Effector memory CD8-positive, alpha-beta T cell (primary cell): Measurements from ENCODE around the gene INPP5A.
A peak's percentile ranks its signal among the peaks of the same experiment; 100 is the strongest.
"Not testable (repeated sequence)": the region's sequence is repeated elsewhere in the genome, so short reads cannot be mapped to it uniquely, and the experiment has no call there.

Experiments used
- ATAC-seq: fragments of 150-1000 bp; cut with Tn5 transposase; replicated peaks from 2 replicates; pipeline ENCODE4 v1.10.0; 2021; ENCODE audit warnings: mild to moderate bottlenecking, moderate library complexity
- DNase-seq, 3 experiments: peaks; one replicate each; pipeline ENCODE4 v3.0.0; 2021
- H3K27ac Mint-ChIP-seq, 2 donors: one replicate each; pipeline ENCODE4 v1.8.0; 2022; ENCODE audit warnings: mild to moderate bottlenecking in 2 of 2, mixed read lengths in 2 of 2, moderate library complexity in 2 of 2
- H3K27me3 Mint-ChIP-seq, 2 donors: one replicate each; pipeline ENCODE4 v1.8.0; 2022; ENCODE audit warnings: mixed read lengths in 2 of 2
- H3K36me3 Mint-ChIP-seq: one replicate; pipeline ENCODE4 v1.8.0; 2022; ENCODE audit warnings: mild to moderate bottlenecking, moderate library complexity, mixed read lengths; ENCODE audit not compliant: insufficient read depth
- H3K4me1 Mint-ChIP-seq, 2 donors: one replicate each; pipeline ENCODE4 v1.8.0; 2022; ENCODE audit warnings: low read depth in 2 of 2, mixed read lengths in 2 of 2
- H3K4me3 Mint-ChIP-seq, 2 donors: one replicate each; pipeline ENCODE4 v1.8.0; 2022; ENCODE audit warnings: mild to moderate bottlenecking in 2 of 2, mixed read lengths in 2 of 2, moderate library complexity in 2 of 2
- H3K9me3 Mint-ChIP-seq, 2 donors: one replicate each; pipeline ENCODE4 v1.8.0; 2022; ENCODE audit warnings: mixed read lengths in 2 of 2

The INPP5A gene

DNA sequence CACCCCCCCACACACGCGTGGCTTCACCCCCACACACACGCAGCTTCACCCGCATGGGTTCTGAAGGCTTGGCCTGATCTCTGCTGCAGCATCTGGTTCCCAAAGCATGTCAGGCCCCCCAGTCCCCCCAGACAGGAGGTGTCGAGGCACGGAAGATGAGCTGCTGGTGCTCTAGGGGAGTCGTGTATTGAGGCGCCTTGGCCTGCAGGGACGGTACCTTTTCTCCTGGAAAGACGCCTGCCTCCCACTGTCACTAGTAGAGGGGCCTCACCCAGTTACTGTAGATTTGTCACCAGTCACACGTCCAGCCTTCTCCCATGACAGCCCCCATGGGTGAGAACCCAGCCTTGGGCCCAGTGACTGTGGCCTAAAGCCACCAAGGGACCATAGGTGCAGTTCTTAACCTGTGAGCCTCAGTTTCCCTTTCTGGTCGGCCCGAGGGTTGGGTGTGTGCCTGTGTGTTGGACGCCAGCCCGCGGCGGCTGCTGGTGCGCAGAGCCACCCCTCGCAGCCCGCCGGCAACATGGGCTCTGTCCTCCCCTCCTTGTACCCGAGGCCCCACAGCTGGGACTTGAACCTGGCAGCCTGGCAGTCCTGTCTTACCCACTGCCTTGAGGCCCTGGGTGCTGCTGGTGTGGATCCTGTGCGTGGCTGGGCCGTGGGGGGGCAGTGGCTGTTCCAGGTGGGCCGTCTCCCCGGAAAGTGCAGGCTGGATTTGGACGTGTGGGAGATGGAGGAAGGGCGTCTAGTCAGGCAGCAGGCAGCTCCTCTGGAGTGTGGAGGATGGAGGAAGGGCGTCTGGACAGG is 166.6 kb downstream of the INPP5A start:
- ATAC-seq = no peak
- no peak for DNase-seq
- no peak overlapping the region for H3K4me3 Mint-ChIP-seq
- H3K27me3 Mint-ChIP-seq = no peaks in the 10 kb centered on the region
- H3K36me3 Mint-ChIP-seq = peaks cover 7% of the 10 kb centered on the region
- H3K27ac Mint-ChIP-seq = peak overlapping the region in 1 of 2 donors; percentile 15
- peaks cover 3 to 10% of the 10 kb centered on the region in 2 donors for H3K9me3 Mint-ChIP-seq
- H3K4me1 Mint-ChIP-seq = peaks cover 6 to 8% of the 10 kb centered on the region in 2 donors

GRCh38 chr10:132704815-132705064 is 167.2 kb downstream of the INPP5A start:
- H3K9me3 Mint-ChIP-seq, H3K4me3 Mint-ChIP-seq, H3K36me3 Mint-ChIP-seq, H3K4me1 Mint-ChIP-seq, ATAC-seq, H3K27me3 Mint-ChIP-seq, DNase-seq, H3K27ac Mint-ChIP-seq: not testable (repeated sequence)

- H3K4me3 Mint-ChIP-seq = no peak overlapping the region
- ATAC-seq (no peak), DNase-seq (no peak)
- H3K9me3 Mint-ChIP-seq = peaks cover 3 to 10% of the 10 kb centered on the region in 2 donors
- no peaks in the 10 kb centered on the region for H3K27me3 Mint-ChIP-seq
- no peak overlapping the region for H3K27ac Mint-ChIP-seq
- peaks cover 8% of the 10 kb centered on the region for H3K36me3 Mint-ChIP-seq
- H3K4me1 Mint-ChIP-seq = peaks cover 6 to 8% of the 10 kb centered on the region in 2 donors
These were observed 167.6 kb downstream of the INPP5A start for GRCh38 chr10:132705173-132705572.

DNA sequence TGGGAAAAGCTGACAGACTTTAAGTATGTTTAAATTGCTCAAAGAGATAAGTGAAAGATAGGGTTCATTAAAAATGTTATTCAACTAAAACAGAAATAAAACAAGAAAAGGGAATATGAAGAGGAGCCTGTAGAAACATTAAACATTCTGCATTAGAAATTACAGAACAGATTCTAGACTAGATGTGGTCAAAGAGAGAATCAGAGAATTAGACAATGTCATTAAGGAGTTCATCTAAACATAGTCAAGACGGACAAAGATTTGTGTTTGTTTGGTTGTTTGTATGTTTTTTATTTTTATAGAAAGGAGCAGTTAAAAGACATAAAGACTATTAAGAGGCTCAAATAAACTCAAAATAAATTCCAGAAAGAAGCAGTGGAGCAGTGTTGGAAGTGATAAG is 168.4 kb downstream of the INPP5A start:
- H3K36me3 Mint-ChIP-seq = peaks cover 9% of the 10 kb centered on the region
- ATAC-seq (no peak), DNase-seq (no peak)
- H3K4me3 Mint-ChIP-seq = no peak overlapping the region
- H3K9me3 Mint-ChIP-seq = peaks cover 3 to 10% of the 10 kb centered on the region in 2 donors
- H3K27me3 Mint-ChIP-seq = no peaks in the 10 kb centered on the region
- peaks cover 6 to 8% of the 10 kb centered on the region in 2 donors for H3K4me1 Mint-ChIP-seq
- peak overlapping the region in 1 of 2 donors; percentile 32 for H3K27ac Mint-ChIP-seq

DNA sequence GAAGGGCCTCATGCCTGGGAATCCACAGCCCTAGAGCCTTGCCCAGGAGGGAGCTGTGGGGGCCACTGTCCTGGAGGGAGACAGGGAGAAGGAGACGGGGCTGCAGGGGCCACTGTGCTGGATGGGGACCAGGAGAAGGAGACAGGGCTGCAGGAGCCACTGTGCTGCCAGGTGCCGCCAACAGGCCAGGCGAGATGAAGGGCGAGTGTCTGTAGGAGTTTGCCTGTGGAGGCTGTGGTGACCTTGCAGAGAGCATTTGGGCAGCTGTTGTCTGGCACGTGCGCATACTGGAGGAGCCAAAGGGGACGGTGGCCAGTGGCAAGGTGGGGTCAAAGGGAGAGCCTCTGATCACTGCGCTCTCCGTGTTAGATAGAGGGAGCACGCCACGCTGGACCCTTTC is 169.1 kb downstream of the INPP5A start:
- H3K27ac Mint-ChIP-seq = peak overlapping the region in 1 of 2 donors; percentile 32
- peaks cover 3 to 10% of the 10 kb centered on the region in 2 donors for H3K9me3 Mint-ChIP-seq
- H3K27me3 Mint-ChIP-seq = no peaks in the 10 kb centered on the region
- peaks cover 9% of the 10 kb centered on the region for H3K36me3 Mint-ChIP-seq
- no peak overlapping the region for H3K4me3 Mint-ChIP-seq
- no peak for DNase-seq
- no peak for ATAC-seq
- peaks cover 6 to 8% of the 10 kb centered on the region in 2 donors for H3K4me1 Mint-ChIP-seq

DNA sequence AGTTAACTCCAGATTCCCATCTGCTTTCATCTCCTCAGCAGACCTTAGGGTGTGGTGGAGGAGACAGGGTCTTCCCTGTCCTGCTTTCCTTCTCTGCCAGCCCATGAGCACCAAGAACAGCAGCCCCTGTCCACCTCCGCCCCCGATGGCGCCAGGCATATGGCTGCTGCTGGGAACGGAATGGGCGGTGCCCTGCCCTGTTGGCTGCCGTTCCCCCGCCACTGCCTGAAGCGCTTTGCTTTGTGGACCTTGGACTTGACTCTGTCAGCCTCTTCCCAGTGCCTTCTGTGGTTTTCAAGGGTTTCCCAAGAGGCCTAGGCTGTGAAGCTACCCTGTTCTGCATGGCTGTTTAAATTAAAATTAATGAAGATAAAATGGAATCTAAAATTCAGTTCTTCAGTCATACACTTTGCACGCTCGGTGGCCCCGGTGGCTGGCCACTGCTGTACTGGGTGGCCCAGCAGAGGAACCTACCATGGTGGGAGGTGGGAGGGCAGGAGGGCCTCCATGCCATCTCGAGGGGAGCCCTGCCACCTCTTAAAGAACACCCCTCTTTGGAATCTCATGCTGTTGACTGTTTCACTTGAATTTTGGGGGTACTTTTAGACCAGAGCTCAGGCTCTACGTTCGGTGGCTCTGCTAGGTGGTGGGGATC is 169.7 kb downstream of the INPP5A start:
- Mint-ChIP-seq H3K4me1 (peaks cover 4 to 10% of the 10 kb centered on the region in 2 donors), H3K27ac (no peak overlapping the region), H3K36me3 (peaks cover 9% of the 10 kb centered on the region), H3K27me3 (no peaks in the 10 kb centered on the region), H3K4me3 (no peak overlapping the region), H3K9me3 (peaks cover 3 to 10% of the 10 kb centered on the region in 2 donors)
- no peak for DNase-seq
- ATAC-seq = no peak

- no peak for ATAC-seq
- H3K36me3 Mint-ChIP-seq = peaks cover 7% of the 10 kb centered on the region
- peaks cover 3 to 10% of the 10 kb centered on the region in 2 donors for H3K9me3 Mint-ChIP-seq
- H3K4me1 Mint-ChIP-seq = peaks cover 0 to 7% of the 10 kb centered on the region in 2 donors
- no peak overlapping the region for H3K27ac Mint-ChIP-seq
- DNase-seq = no peak
- H3K4me3 Mint-ChIP-seq = no peak overlapping the region
- no peaks in the 10 kb centered on the region for H3K27me3 Mint-ChIP-seq
These were observed 170.2 kb downstream of the INPP5A start for GRCh38 chr10:132707776-132708171.

DNA sequence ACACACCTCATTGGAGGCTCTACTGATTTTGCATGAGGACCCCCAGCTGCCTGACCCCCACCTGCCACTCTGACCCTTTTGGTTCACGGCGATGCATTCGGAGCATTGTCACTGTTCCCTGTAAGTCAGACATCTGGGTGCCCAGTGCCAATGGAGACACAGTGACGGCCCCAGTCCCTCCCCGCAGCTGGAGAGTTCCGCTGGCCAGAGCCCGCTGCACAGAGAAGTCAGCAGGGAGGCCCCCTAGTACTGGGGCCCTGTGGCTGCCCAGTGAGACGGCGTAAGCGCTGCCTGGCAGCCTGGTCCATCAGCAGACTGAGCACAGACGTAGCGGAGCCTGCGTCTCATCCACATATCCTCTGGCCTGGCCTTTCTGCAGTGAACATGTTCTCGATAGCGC is 170.9 kb downstream of the INPP5A start:
- Mint-ChIP-seq H3K27me3 (no peaks in the 10 kb centered on the region), H3K4me1 (peaks cover 0 to 4% of the 10 kb centered on the region in 2 donors), H3K9me3 (peaks cover 3 to 10% of the 10 kb centered on the region in 2 donors), H3K36me3 (peaks cover 6% of the 10 kb centered on the region), H3K27ac (no peak overlapping the region), H3K4me3 (no peak overlapping the region)
- ATAC-seq (no peak), DNase-seq (no peak)

DNA sequence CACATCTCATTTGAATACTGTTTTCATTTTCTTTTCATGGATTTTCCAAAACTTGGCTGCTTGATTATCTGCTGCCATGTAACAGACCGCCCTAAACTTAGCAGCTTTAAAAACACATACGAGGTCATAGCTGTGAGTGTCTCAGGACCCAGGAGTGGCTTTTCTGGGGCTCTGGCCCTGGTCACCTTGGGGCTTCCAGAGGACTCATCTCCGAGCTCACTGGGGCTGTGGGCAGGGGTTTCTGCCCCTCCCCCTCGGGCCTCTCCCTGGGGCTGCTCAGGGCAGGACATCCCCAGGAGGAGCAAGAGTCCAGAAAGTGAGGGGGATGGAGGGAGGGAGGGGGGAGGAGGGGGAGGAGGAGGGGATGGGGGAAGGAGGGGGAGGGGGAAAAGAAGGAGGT is 171.3 kb downstream of the INPP5A start:
- DNase-seq = no peak
- no peak overlapping the region for H3K4me3 Mint-ChIP-seq
- H3K27ac Mint-ChIP-seq = no peak overlapping the region
- ATAC-seq = no peak
- H3K27me3 Mint-ChIP-seq = no peaks in the 10 kb centered on the region
- H3K4me1 Mint-ChIP-seq = peaks cover 0 to 3% of the 10 kb centered on the region in 2 donors
- peaks cover 6% of the 10 kb centered on the region for H3K36me3 Mint-ChIP-seq
- H3K9me3 Mint-ChIP-seq = peaks cover 3 to 10% of the 10 kb centered on the region in 2 donors

DNA sequence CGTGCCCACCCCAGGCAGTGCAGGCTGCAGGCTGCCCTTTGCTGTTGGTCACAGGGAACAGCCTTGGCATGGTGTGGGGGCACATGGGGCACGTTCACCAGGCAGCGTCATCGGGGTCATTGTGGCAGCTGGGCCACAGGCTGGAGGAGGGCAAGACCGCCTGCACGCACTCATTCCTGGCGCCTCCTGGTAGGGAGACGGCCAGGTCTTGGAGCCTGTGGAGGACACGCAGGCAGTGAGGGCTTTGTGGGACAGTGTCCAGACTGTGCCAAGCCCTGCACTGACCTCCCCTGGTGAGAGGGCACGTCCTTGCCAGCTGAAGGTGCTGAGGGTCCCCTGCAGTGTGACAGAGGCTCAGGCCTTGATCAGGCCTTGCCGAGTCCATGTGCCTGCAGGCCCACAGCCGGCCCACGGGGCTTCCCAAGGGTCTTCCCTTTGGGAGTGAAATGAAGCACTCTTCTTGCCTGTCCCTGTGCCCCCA is 171.9 kb downstream of the INPP5A start:
- Mint-ChIP-seq H3K27me3 (no peaks in the 10 kb centered on the region), H3K4me3 (no peak overlapping the region), H3K27ac (no peak overlapping the region), H3K4me1 (peaks cover 0 to 3% of the 10 kb centered on the region in 2 donors), H3K9me3 (peaks cover 3 to 10% of the 10 kb centered on the region in 2 donors), H3K36me3 (peaks cover 6% of the 10 kb centered on the region)
- DNase-seq (no peak), ATAC-seq (no peak)

GRCh38 chr10:132710036-132710686 is 172.6 kb downstream of the INPP5A start:
- Mint-ChIP-seq H3K36me3 (peaks cover 11% of the 10 kb centered on the region), H3K27ac (no peak overlapping the region), H3K9me3 (peaks cover 3 to 10% of the 10 kb centered on the region in 2 donors), H3K27me3 (no peaks in the 10 kb centered on the region), H3K4me1 (peaks cover 0 to 3% of the 10 kb centered on the region in 2 donors), H3K4me3 (no peak overlapping the region)
- ATAC-seq = no peak
- DNase-seq = no peak

DNA sequence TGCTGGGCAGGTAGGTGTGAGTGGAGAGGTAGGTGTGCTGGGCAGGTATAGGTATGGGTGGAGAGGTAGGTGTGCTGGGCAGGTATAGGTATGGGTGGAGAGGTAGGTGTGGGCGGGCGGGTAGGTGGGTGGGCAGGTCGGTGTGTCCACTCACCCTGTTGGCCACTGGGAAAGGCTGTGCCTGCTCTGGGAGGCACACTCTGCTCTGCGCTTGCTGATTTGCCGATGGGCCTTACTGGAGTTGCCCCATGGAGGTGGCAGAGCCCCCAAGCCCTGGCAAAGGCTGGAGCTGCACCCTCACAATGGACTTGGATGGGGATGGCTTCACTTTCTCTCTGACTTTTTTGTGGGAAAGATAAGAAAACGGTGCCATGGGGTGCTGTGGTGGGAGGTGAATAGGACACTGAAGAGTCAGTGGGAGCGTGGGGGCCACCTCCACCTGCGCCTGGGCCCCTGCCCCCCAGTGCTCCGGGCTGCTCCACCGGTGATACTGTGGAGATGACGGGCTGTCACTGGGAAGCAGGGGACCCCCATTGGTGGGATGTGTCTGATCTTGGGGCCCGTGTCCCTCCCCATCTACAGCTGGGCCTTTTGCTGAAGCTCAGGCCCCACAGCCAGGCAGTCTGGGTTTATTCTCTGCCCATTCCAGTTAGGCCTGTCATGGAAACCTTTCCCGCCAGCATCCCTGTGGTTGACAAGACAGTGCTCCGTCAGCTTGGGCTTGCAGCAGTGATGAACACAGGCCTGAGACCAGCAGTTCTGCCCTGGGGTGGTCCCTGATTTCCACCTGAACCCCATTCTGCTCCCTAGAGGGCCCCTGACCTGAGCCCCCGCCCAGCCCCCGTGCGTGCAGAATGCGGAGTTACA is 173.4 kb downstream of the INPP5A start:
- ATAC-seq (no peak), DNase-seq (no peak)
- Mint-ChIP-seq H3K27me3 (no peaks in the 10 kb centered on the region), H3K9me3 (peaks cover 3 to 7% of the 10 kb centered on the region in 2 donors), H3K4me3 (no peak overlapping the region), H3K36me3 (peaks cover 11% of the 10 kb centered on the region), H3K4me1 (peaks cover 0 to 3% of the 10 kb centered on the region in 2 donors), H3K27ac (no peak overlapping the region)

- Mint-ChIP-seq H3K4me1 (peaks cover 0 to 3% of the 10 kb centered on the region in 2 donors), H3K27me3 (no peaks in the 10 kb centered on the region), H3K27ac (no peak overlapping the region), H3K4me3 (no peak overlapping the region), H3K9me3 (peaks cover 0 to 2% of the 10 kb centered on the region in 2 donors), H3K36me3 (peaks cover 8% of the 10 kb centered on the region)
- DNase-seq = no peak
- ATAC-seq = no peak
These were observed 174.1 kb downstream of the INPP5A start for GRCh38 chr10:132711613-132712121.
